Measurements from ENCODE around the gene MAST1. TPM values are rescaled to one million over a fixed set of nuclear protein-coding genes. Genes with fewer than 3 reads are reported as not detected.
"Not testable (repeated sequence)": the region's sequence is repeated elsewhere in the genome, so short reads cannot be mapped to it uniquely, and the experiment has no call there.

MAST1 gene
- total and polyA plus RNA-seq, 2 experiments from 2014 or later: 0.20 to 0.54 TPM

- WGBS (ENCODE audit: low lambda C conversion rate, missing lambda C conversion rate): 5% methylated on average over 62 of the region's 66 CpGs
- no peaks in the 10 kb centered on the region for H3K36me3 ChIP-seq (replicated peaks; ENCODE audit: insufficient read depth, low read depth)
- TF ChIP-seq EZH2 (IDR thresholded peaks at IDR 0.05; ENCODE audit: borderline replicate concordance) (no peak), CTCF (IDR thresholded peaks at IDR 0.05; ENCODE audit: poor library complexity) (no peak), EZH2phosphoT487 (IDR thresholded peaks at IDR 0.05; ENCODE audit: low read depth, severe bottlenecking, unreplicated experiment) (no peak)
- peak within 1 kb of the TSS; percentile 23 for H3K27ac ChIP-seq
- H4K20me1 ChIP-seq (ENCODE audit: insufficient read depth, poor library complexity, severe bottlenecking): no peaks in the 10 kb centered on the region
- H3K4me1 ChIP-seq (ENCODE audit: insufficient read depth): peaks cover 4% of the 10 kb centered on the region
- H3K79me2 ChIP-seq: peaks cover 1% of the 10 kb centered on the region
- H3K4me2 ChIP-seq: peak within 1 kb of the TSS; percentile 91
- peak; percentile 95 for DNase-seq (ENCODE audit: low spot score)
- no peaks in the 10 kb centered on the region for H3K9me2 ChIP-seq (replicated peaks; ENCODE audit: insufficient read depth)
- no peaks in the 10 kb centered on the region for H3K27me3 ChIP-seq
- H2AFZ ChIP-seq: peak within 1 kb of the TSS; percentile 96
- H3K4me3 ChIP-seq: peak within 1 kb of the TSS; percentile 50
- H3K9me3 ChIP-seq (ENCODE audit: low read depth): no peaks in the 10 kb centered on the region
Measured at GRCh38 chr19:12806242-12807081, 31.9 kb upstream of the MAST1 start, which contains the start of gene RNASEH2A. Gene RNASEH2A (plus strand): TSS chr19:12806584. CDS start chr19:12806674, 90 bp downstream.

DNA sequence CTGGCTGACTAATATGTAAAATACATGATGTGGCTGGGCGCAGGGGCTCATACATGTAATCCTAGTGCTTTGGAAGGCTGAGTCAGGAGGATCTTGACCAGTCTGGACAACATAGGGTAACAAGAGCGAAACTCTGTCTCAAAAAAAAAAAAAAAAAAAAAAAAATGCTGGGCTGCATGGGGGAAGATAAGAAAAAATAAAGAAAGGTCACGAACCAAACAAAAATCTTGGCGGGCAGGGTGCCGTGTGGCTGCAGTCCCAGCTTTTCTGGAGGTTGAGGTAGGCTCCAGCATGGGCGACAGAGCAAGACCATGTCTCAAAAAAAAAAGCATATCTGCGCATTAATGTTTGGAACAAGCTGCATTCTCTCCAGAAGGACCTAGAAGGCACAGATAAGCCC is 23.2 kb upstream of the MAST1 start:
- no peak overlapping the region for H3K27ac ChIP-seq
- WGBS (ENCODE audit: low lambda C conversion rate, missing lambda C conversion rate): 99% methylated on average over 7 of the region's 7 CpGs

GRCh38 chr19:12817188-12817587 is 21.1 kb upstream of the MAST1 start:
- H3K27ac ChIP-seq; H3K36me3 ChIP-seq (replicated peaks; ENCODE audit: insufficient read depth, low read depth); H2AFZ ChIP-seq; H3K4me2 ChIP-seq; DNase-seq (ENCODE audit: low spot score); H3K9me3 ChIP-seq (ENCODE audit: low read depth); H3K9me2 ChIP-seq (replicated peaks; ENCODE audit: insufficient read depth); H3K4me3 ChIP-seq; H3K79me2 ChIP-seq; H4K20me1 ChIP-seq (ENCODE audit: insufficient read depth, poor library complexity, severe bottlenecking); H3K4me1 ChIP-seq (ENCODE audit: insufficient read depth); H3K27me3 ChIP-seq: not testable (repeated sequence)
- 94% methylated on average over 6 of the region's 6 CpGs for WGBS (ENCODE audit: low lambda C conversion rate, missing lambda C conversion rate)

More for the DNA sequence above, 23.2 kb upstream of the MAST1 start:
- Histone ChIP-seq H3K4me3 (no peak overlapping the region), H3K9me3 (ENCODE audit: low read depth) (no peaks in the 10 kb centered on the region), H3K36me3 (replicated peaks; ENCODE audit: insufficient read depth, low read depth) (no peaks in the 10 kb centered on the region), H3K27me3 (no peaks in the 10 kb centered on the region), H4K20me1 (ENCODE audit: insufficient read depth, poor library complexity, severe bottlenecking) (no peaks in the 10 kb centered on the region), H3K4me1 (ENCODE audit: insufficient read depth) (no peaks in the 10 kb centered on the region), H3K4me2 (no peak overlapping the region), H3K79me2 (no peaks in the 10 kb centered on the region), H2AFZ (no peak overlapping the region), H3K9me2 (replicated peaks; ENCODE audit: insufficient read depth) (no peaks in the 10 kb centered on the region)
- DNase-seq (ENCODE audit: low spot score): no peak
- TF ChIP-seq CTCF (IDR thresholded peaks at IDR 0.05; ENCODE audit: poor library complexity) (no peak), EZH2 (IDR thresholded peaks at IDR 0.05; ENCODE audit: borderline replicate concordance) (no peak), EZH2phosphoT487 (IDR thresholded peaks at IDR 0.05; ENCODE audit: low read depth, severe bottlenecking, unreplicated experiment) (no peak)

DNA sequence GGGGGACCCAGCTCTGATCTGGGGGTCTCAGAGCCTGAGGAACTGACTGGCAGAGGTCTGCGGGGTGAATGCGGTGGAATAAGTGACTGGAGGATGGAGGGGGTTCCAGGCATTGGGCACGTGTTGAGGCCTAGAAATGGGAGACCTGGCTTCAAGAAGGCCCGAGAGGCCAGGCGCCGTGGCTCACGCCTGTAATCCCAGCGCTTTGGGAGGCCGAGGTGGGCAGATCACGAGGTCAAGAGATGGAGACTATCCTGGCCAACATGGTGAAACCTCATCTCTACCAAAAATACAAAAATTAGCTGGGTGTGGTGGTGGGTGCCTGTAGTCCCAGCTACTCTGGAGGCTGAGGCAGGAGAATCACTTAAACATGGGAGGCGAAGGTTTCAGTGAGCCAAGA is 20.5 kb upstream of the MAST1 start:
- H3K36me3 ChIP-seq (replicated peaks; ENCODE audit: insufficient read depth, low read depth); H2AFZ ChIP-seq; DNase-seq (ENCODE audit: low spot score); H3K4me2 ChIP-seq; H3K27me3 ChIP-seq; H3K27ac ChIP-seq; H3K9me2 ChIP-seq (replicated peaks; ENCODE audit: insufficient read depth); H3K79me2 ChIP-seq; H3K9me3 ChIP-seq (ENCODE audit: low read depth); H3K4me1 ChIP-seq (ENCODE audit: insufficient read depth); H4K20me1 ChIP-seq (ENCODE audit: insufficient read depth, poor library complexity, severe bottlenecking); H3K4me3 ChIP-seq: not testable (repeated sequence)
- WGBS (ENCODE audit: low lambda C conversion rate, missing lambda C conversion rate): 96% methylated on average over 11 of the region's 11 CpGs

Data from hepatocyte (in vitro differentiated cells).